Prostate gland (tissue), 2 donors: ENCODE data around the gene BAZ1B. TPM values are rescaled to one million over a fixed set of nuclear protein-coding genes. Genes with fewer than 3 reads are reported as not detected.

Experiments used
- DNase-seq: peaks from one replicate; pipeline ENCODE4 v3.0.0-alpha.2; 2019; ENCODE audit warnings: low spot score
- H3K27ac ChIP-seq, 2 donors: fragments of 200-600 bp; sonication (generic); 2 replicates each; pipeline ENCODE4 v1.5.1; 2017 to 2019
- H3K27me3 ChIP-seq: fragments of 200-600 bp; sonication (generic); replicated peaks from 2 replicates; pipeline ENCODE4 v1.5.1; 2019; ENCODE audit not compliant: insufficient read depth
- H3K36me3 ChIP-seq, 2 donors: fragments of 200-600 bp; sonication (generic); 1 replicate in 1 of 2; 2 replicates in 1 of 2; pipeline versions ENCODE4 v1.5.1 to v1.8.1; 2017 to 2019
- H3K4me1 ChIP-seq: fragments of 200-600 bp; sonication (generic); replicated peaks from 2 replicates; pipeline ENCODE4 v1.5.1; 2019
- H3K4me3 ChIP-seq, 2 donors: fragments of 200-600 bp; sonication (generic); 2 replicates each; pipeline ENCODE4 v1.5.1; 2017 to 2019
- H3K9me3 ChIP-seq: fragments of 200-600 bp; sonication (generic); 2 replicates; pipeline ENCODE4 v1.5.1; 2017
- POLR2A ChIP-seq: fragments of 450-650 bp; IDR thresholded peaks from one replicate; pipeline ENCODE4 v1.6.1; 2016; ENCODE audit warnings: antibody characterized with exemption, mild to moderate bottlenecking
- POLR2AphosphoS5 ChIP-seq: sonication (generic); formaldehyde crosslinking; IDR thresholded peaks from one replicate; pipeline ENCODE4 v1.6.1; 2017; ENCODE audit warnings: antibody characterized with exemption
- WGBS: methylation state at CpG from one replicate; pipeline ENCODE4 v1.1.5; 2018; 5-methylcytosine and 5-hydroxymethylcytosine counted together
- intact Hi-C: fragments of 100-400 bp; cut with DNase I; formaldehyde crosslinking; loops from one replicate; pipeline ENCODE4 v1.14.2; 2022
- total RNA-seq, 2 donors: library from RNA; depleted of rRNA; stranded (reverse); fragments of >200 nt; gene quantifications; one replicate each; pipeline ENCODE4 v1.1.0, GENCODE V29; 2016
- TF ChIP-seq, protein P1 (sequence below), 4 experiments: fragments of 200-600 bp in 2 of 4; fragments of 450-650 bp in 2 of 4; sonication (generic) in 2 of 4; IDR thresholded peaks; 1 replicate in 3 of 4; 2 replicates in 1 of 4; pipeline ENCODE4 v1.5.1; 2016 to 2019; ENCODE audit warnings: antibody characterized with exemption in 4 of 4, mild to moderate bottlenecking in 2 of 4, moderate library complexity in 2 of 4

BAZ1B gene
- total RNA-seq, 2 donors from 2014 or later, result 43.4 to 56.4 TPM

- Histone ChIP-seq H3K4me1 (peaks cover 9% of the 10 kb centered on the region), H3K27ac (peak overlapping the region in 1 of 2 donors; percentile 17), H3K36me3 (no peaks in the 10 kb centered on the region), H3K9me3 (no peaks in the 10 kb centered on the region), H3K27me3 (no peaks in the 10 kb centered on the region), H3K4me3 (no peak overlapping the region)
- WGBS, result 75% methylated on average over 5 of the region's 5 CpGs
- intact Hi-C loops, result no loop called here
- no peak for TF ChIP-seq POLR2AphosphoS5
- no peak for TF ChIP-seq POLR2A
- TF ChIP-seq, protein P1, sequence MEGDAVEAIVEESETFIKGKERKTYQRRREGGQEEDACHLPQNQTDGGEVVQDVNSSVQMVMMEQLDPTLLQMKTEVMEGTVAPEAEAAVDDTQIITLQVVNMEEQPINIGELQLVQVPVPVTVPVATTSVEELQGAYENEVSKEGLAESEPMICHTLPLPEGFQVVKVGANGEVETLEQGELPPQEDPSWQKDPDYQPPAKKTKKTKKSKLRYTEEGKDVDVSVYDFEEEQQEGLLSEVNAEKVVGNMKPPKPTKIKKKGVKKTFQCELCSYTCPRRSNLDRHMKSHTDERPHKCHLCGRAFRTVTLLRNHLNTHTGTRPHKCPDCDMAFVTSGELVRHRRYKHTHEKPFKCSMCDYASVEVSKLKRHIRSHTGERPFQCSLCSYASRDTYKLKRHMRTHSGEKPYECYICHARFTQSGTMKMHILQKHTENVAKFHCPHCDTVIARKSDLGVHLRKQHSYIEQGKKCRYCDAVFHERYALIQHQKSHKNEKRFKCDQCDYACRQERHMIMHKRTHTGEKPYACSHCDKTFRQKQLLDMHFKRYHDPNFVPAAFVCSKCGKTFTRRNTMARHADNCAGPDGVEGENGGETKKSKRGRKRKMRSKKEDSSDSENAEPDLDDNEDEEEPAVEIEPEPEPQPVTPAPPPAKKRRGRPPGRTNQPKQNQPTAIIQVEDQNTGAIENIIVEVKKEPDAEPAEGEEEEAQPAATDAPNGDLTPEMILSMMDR (IDR thresholded peaks at IDR 0.05), result no peak
- no peak for DNase-seq
These were observed 3.6 kb downstream of the BAZ1B start for GRCh38 chr7:73518470-73518869.

- H3K9me3 ChIP-seq, result no peaks in the 10 kb centered on the region
- WGBS, result 86% methylated on average over 6 of the region's 6 CpGs
- H3K27ac ChIP-seq, result no peak overlapping the region
- intact Hi-C loops, result no loop called here
- TF ChIP-seq POLR2A, result no peak
- TF ChIP-seq POLR2AphosphoS5, result no peak
- TF ChIP-seq, protein P1 (IDR thresholded peaks at IDR 0.05), result no peak
- peaks cover 9% of the 10 kb centered on the region for H3K4me1 ChIP-seq
- no peak overlapping the region for H3K4me3 ChIP-seq
- H3K36me3 ChIP-seq, result no peaks in the 10 kb centered on the region
- no peaks in the 10 kb centered on the region for H3K27me3 ChIP-seq
- DNase-seq, result no peak
These were observed 4.7 kb downstream of the BAZ1B start for GRCh38 chr7:73517241-73517995.

GRCh38 chr7:73515178-73515577 lies 6.9 kb downstream of the BAZ1B start:
- Histone ChIP-seq H3K4me3 (no peak overlapping the region), H3K27me3 (no peaks in the 10 kb centered on the region), H3K36me3 (no peaks in the 10 kb centered on the region), H3K9me3 (no peaks in the 10 kb centered on the region), H3K4me1 (peaks cover 9% of the 10 kb centered on the region), H3K27ac (no peak overlapping the region)
- no peak for DNase-seq
- WGBS, result 97% methylated on average over 3 of the region's 3 CpGs
- intact Hi-C loops, result no loop called here
- TF ChIP-seq, protein P1 (IDR thresholded peaks at IDR 0.05), result no peak

DNA sequence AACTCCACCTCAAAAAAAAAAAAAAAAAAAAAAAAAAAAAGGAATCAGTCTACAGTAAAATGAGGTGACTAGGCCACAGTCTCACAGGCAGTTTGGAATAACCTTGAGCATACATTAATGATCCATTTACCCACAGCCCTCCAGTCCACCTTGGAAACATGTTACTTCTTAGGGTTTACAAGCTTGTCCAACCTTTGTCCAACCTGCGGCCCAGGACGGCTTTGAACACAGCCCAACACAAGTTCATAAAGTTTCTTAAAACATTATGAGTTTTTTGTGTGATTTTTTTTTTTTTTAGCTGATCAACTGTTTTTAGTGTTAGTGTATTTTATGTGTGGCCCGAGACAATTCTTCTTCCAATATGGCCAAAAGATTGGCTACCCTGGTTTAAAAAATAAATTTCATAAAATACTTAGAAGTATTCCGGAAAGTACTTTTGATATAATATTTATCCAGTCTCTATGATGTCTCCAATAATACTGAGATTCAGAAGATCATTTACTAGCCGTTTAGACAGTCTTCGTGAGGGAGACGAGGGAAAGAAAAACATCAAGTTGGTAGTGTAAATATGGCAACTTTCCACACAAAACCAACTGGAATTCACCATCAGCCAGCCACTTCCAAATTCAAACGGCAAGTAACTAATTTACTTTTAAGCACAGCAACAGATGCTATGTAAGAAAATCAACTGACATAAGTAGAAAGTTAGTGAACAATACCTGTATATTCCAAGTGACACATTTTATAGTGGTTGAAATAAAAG lies 9.9 kb downstream of the BAZ1B start:
- 50% methylated on average over 8 of the region's 8 CpGs for WGBS
- no peak for TF ChIP-seq POLR2AphosphoS5
- TF ChIP-seq POLR2A, result no peak
- TF ChIP-seq, protein P1 (IDR thresholded peaks at IDR 0.05), result no peak
- no peaks in the 10 kb centered on the region for H3K9me3 ChIP-seq
- H3K27ac ChIP-seq, result no peak overlapping the region
- H3K4me1 ChIP-seq, result no peaks in the 10 kb centered on the region
- intact Hi-C loops, result no loop called here
- DNase-seq, result no peak
- H3K27me3 ChIP-seq, result no peaks in the 10 kb centered on the region
- H3K36me3 ChIP-seq, result peaks cover 0 to 6% of the 10 kb centered on the region in 2 donors
- no peak overlapping the region for H3K4me3 ChIP-seq
